Nephron (organoid): ENCODE data around the gene CTR9.

Experiments used
- H3K27ac Mint-ChIP-seq, 3 experiments: 2 replicates each; pipeline ENCODE4 v1.8.0; 2020; ENCODE audit warnings: mixed read lengths in 3 of 3, mild to moderate bottlenecking in 2 of 3, moderate library complexity in 1 of 3
- H3K27me3 Mint-ChIP-seq: 2 replicates; pipeline ENCODE4 v1.8.0; 2021; ENCODE audit warnings: low read depth, mild to moderate bottlenecking, moderate library complexity, mixed read lengths
- H3K36me3 Mint-ChIP-seq: 2 replicates; pipeline ENCODE4 v1.8.0; 2020; ENCODE audit warnings: low read depth, mixed read lengths
- H3K4me1 Mint-ChIP-seq: 2 replicates; pipeline ENCODE4 v1.8.0; 2020; ENCODE audit warnings: mixed read lengths
- H3K4me3 Mint-ChIP-seq, 3 experiments: 2 replicates each; pipeline ENCODE4 v1.8.0; 2020; ENCODE audit warnings: mild to moderate bottlenecking in 3 of 3, mixed read lengths in 3 of 3, moderate library complexity in 2 of 3
- H3K9me3 Mint-ChIP-seq: 2 replicates; pipeline ENCODE4 v1.8.0; 2020; ENCODE audit warnings: mixed read lengths
- CTCF ChIP-seq, 3 experiments: fragments of 200-600 bp; sonication (generic); IDR thresholded peaks; one replicate each; pipeline ENCODE4 v1.5.0; 2021; ENCODE audit warnings: antibody characterized with exemption in 3 of 3; ENCODE audit not compliant: unreplicated experiment in 3 of 3

CTR9 gene

GRCh38 chr11:10730151-10730550 is 20.9 kb upstream of the CTR9 start:
- no peaks in the 10 kb centered on the region for H3K36me3 Mint-ChIP-seq
- peaks cover 32% of the 10 kb centered on the region for H3K4me1 Mint-ChIP-seq
- no peak for TF ChIP-seq CTCF (IDR thresholded peaks at IDR 0.05; ENCODE audit: unreplicated experiment in 3 of 3)
- peaks cover 17% of the 10 kb centered on the region for H3K27me3 Mint-ChIP-seq
- peak overlapping the region in 2 of 3 experiments; percentile 55 to 68 for H3K4me3 Mint-ChIP-seq
- peak overlapping the region in 2 of 3 experiments; percentile 76 to 80 for H3K27ac Mint-ChIP-seq
- no peaks in the 10 kb centered on the region for H3K9me3 Mint-ChIP-seq

GRCh38 chr11:10731064-10731680 is 19.9 kb upstream of the CTR9 start:
- Mint-ChIP-seq H3K36me3 (no peaks in the 10 kb centered on the region), H3K9me3 (no peaks in the 10 kb centered on the region)

DNA sequence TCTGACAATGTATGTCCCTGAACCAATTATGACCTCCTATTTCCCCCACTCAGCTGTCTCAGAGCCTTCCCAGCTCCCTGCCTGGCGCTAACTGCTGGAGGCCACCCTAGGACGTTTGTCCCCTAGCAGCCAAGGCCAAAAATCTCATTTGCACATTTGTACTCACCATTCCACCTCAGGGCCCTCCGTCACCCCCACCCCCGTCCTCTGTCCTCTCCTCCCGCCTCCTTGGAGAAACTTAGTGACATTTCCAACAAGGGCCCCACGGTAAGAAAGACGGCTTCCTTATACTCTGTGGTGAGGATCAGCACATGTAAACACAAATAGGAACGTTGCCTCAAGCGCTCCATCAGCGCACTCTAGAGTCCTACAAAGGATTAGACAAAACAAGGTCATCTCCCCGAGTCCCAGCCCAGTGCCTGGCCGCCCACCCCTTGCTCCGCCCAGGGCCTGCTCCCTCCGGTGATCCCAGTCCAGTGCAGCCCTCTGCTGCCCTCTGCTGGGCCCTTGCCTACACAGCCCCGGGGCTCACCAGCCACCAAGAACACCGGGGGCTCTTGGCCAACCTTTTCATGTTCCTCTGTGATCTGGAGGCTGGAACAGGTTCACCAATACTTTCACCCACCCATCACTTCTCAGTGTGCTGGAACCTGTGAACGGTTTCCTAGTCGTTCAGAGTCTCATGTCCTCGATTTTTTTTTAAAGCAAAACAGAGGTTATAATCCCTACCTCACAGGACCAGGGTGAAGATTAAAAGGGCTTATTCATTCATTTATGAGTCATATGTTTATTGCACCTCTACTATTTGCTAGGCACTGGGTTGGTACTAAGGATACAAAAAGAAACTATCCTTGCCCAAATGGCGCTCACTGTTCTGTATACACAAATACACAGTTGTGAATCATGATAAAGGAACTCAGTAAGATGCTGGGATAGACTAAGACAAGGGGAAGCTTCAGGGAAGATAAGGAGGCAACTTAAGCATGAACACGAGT is 15.3 kb upstream of the CTR9 start:
- peak; percentile 99 for TF ChIP-seq CTCF (IDR thresholded peaks at IDR 0.05; ENCODE audit: unreplicated experiment in 3 of 3)
- Mint-ChIP-seq H3K27me3 (peaks cover 21% of the 10 kb centered on the region), H3K27ac (peak overlapping the region; percentile 52 to 93 (median 71)), H3K9me3 (no peaks in the 10 kb centered on the region), H3K36me3 (no peaks in the 10 kb centered on the region), H3K4me3 (peak overlapping the region; percentile 67 to 83 (median 71)), H3K4me1 (peaks cover 12% of the 10 kb centered on the region)

More at GRCh38 chr11:10731064-10731680, 19.9 kb upstream of the CTR9 start:
- H3K4me3 Mint-ChIP-seq = peak overlapping the region in 1 of 3 experiments; percentile 28
- TF ChIP-seq CTCF (IDR thresholded peaks at IDR 0.05; ENCODE audit: unreplicated experiment in 3 of 3) = no peak
- H3K27ac Mint-ChIP-seq = peak overlapping the region in 2 of 3 experiments; percentile 41 to 43
- H3K27me3 Mint-ChIP-seq = peaks cover 17% of the 10 kb centered on the region
- H3K4me1 Mint-ChIP-seq = peaks cover 38% of the 10 kb centered on the region

DNA sequence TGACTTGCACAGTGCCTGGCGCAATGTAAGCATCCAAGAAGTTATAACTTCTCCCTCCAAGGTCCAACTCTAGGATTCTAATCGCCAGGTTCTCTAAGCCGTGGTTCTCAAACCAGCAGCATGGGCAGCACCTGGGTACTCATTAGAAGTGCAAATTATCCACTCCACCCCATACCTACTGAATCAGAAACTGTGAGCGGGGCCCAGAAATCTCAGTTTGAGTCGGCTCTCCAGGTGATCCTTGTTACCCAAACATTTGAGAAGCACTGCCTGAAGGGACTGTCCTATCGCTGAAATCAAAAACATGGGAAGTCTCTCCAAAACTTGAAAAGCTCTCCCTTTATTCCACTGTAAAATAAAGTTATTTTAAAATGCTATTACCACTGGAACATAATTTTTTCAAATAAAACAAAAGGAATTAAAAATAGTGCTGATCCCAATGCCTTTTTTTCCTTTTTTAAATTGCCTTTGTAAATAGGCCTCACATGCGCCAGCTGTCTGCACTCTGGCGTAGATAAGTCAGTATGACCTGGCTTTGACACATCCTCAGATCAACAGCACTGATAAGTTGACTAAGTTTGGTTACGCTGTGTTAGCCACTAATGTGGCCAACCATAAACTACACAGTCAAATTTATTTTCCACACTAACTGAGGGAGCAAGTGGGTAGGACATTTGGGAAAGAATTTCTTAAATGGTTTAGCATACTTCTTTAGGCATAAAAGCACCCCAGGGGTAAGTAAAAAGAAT is 8.4 kb upstream of the CTR9 start:
- Mint-ChIP-seq H3K4me1 (peaks cover 4% of the 10 kb centered on the region), H3K27ac (peak overlapping the region in 2 of 3 experiments; percentile 38 to 51), H3K27me3 (no peaks in the 10 kb centered on the region), H3K36me3 (no peaks in the 10 kb centered on the region), H3K9me3 (no peaks in the 10 kb centered on the region), H3K4me3 (no peak overlapping the region)
- no peak for TF ChIP-seq CTCF (IDR thresholded peaks at IDR 0.05; ENCODE audit: unreplicated experiment in 3 of 3)

DNA sequence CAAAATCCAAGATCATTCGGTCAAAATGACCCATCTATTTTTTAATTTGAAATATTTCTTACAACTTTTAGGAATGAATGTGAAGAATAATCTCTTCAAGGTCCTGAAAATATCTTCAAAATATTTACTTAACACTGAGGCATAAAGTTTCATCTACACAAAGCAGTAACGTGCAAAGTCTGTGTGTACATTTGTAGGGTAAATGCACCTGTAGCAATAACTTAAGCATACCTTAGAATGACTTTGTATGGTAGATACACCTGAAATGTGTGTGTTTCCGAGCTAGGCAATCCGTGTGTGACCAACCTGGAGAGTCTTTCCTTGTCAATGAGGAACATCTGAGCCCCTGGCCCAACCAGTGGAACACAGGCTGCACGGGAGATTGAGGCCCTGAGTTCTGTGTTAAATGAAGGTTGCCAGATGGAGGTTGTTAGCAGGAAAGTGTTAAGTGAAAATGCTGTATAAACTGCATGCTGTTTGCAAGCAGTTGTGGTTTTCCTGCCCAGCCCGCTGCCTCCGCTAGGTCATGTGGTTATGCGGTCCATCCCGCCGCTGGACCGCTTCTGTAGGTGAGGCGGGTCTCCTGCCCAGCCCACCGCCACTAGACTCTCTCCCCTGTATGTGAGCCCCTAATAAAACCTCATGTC is 7.6 kb upstream of the CTR9 start:
- H3K4me3 Mint-ChIP-seq = no peak overlapping the region
- peaks cover 4% of the 10 kb centered on the region for H3K4me1 Mint-ChIP-seq
- no peaks in the 10 kb centered on the region for H3K9me3 Mint-ChIP-seq
- H3K36me3 Mint-ChIP-seq = no peaks in the 10 kb centered on the region
- no peak overlapping the region for H3K27ac Mint-ChIP-seq
- TF ChIP-seq CTCF (IDR thresholded peaks at IDR 0.05; ENCODE audit: unreplicated experiment in 3 of 3) = no peak
- H3K27me3 Mint-ChIP-seq = no peaks in the 10 kb centered on the region
